BJ (cell line): ENCODE measurements around the gene CRYBA4. TPM values are rescaled to one million over a fixed set of nuclear protein-coding genes. Genes with fewer than 3 reads are reported as not detected.
A peak's percentile ranks its signal among the peaks of the same experiment; 100 is the strongest.

Experiments
- CTCF ChIA-PET: fragments of 350-600 bp; formaldehyde crosslinking; extraction: SDS; loops from one replicate; lab custom pipeline; 2021; ENCODE audit warnings: antibody characterized with exemption, inconsistent platforms; lab: Yijun Ruan, JAX
- POLR2A ChIA-PET: fragments of 300-600 bp; sonication (Branson Sonifier 250); formaldehyde crosslinking; extraction: SDS; loops from one replicate; lab custom pipeline; 2021; ENCODE audit warnings: antibody characterized with exemption; lab: Charles Lee
- DNase-seq: peaks from one replicate; pipeline ENCODE4 v3.0.0-alpha.2; 2011; ENCODE audit warnings: low read depth
- H3K27me3 ChIP-seq: 2 replicates; pipeline ENCODE4 v1.6.0; 2011; ENCODE audit warnings: low read length; ENCODE audit not compliant: control insufficient read depth, insufficient read depth
- H3K36me3 ChIP-seq: 2 replicates; pipeline ENCODE4 v1.5.1; 2011; ENCODE audit warnings: low read length; ENCODE audit not compliant: control insufficient read depth, insufficient read depth
- H3K4me3 ChIP-seq: 2 replicates; pipeline ENCODE4 v1.5.1; 2011; ENCODE audit warnings: low read depth, mild to moderate bottlenecking, control low read depth, low read length
- CTCF ChIP-seq: IDR thresholded peaks from 2 replicates; pipeline ENCODE4 v1.5.1; 2011; ENCODE audit warnings: low read depth, mild to moderate bottlenecking, control low read depth, inconsistent platforms, low read length, moderate library complexity; ENCODE audit not compliant: insufficient read depth
- polyA plus RNA-seq: library from polyadenylated mRNA; depleted of rRNA; stranded (reverse); fragments of >200 nt; gene quantifications from 2 replicates; pipeline ENCODE4 v1.2.3, GENCODE V29; 2011

CRYBA4 gene
- polyA plus RNA-seq, 1 experiment: not detected

GRCh38 chr22:26658161-26658560 is 36.4 kb downstream of the CRYBA4 start:
- TF ChIP-seq CTCF: no peak
- POLR2A ChIA-PET: no interaction called here

GRCh38 chr22:26658671-26659478 is 37.1 kb downstream of the CRYBA4 start:
- Histone ChIP-seq H3K4me3 (peak overlapping the region; percentile 28), H3K27me3 (peaks cover 15% of the 10 kb centered on the region), H3K36me3 (no peaks in the 10 kb centered on the region)
- TF ChIP-seq CTCF: no peak
- POLR2A ChIA-PET: no interaction called here
- CTCF ChIA-PET: interaction anchor here (1.1 kb wide), 1 partner anchor 156 kb away, joined by 3 read pairs; no protein-coding TSS in a partner anchor
- peak; percentile 76 for DNase-seq

More at GRCh38 chr22:26658161-26658560, 36.4 kb downstream of the CRYBA4 start:
- H3K27me3 ChIP-seq: peaks cover 15% of the 10 kb centered on the region
- CTCF ChIA-PET: no interaction called here
- no peaks in the 10 kb centered on the region for H3K36me3 ChIP-seq
- DNase-seq: no peak
- H3K4me3 ChIP-seq: peak overlapping the region; percentile 28

GRCh38 chr22:26660356-26660755 is 38.6 kb downstream of the CRYBA4 start:
- no peak for TF ChIP-seq CTCF
- no peaks in the 10 kb centered on the region for H3K36me3 ChIP-seq
- POLR2A ChIA-PET: no interaction called here
- peaks cover 12% of the 10 kb centered on the region for H3K27me3 ChIP-seq
- CTCF ChIA-PET: interaction anchor here (1.0 to 1.1 kb wide), 2 partner anchors 158 to 293 kb away, joined by 3 read pairs; no protein-coding TSS in a partner anchor
- DNase-seq: no peak
- H3K4me3 ChIP-seq: no peak overlapping the region

GRCh38 chr22:26660961-26661578 is 39.3 kb downstream of the CRYBA4 start:
- TF ChIP-seq CTCF: no peak
- Histone ChIP-seq H3K27me3 (peaks cover 12% of the 10 kb centered on the region), H3K4me3 (no peak overlapping the region), H3K36me3 (no peaks in the 10 kb centered on the region)
- CTCF ChIA-PET: no interaction called here
- POLR2A ChIA-PET: no interaction called here
- DNase-seq: no peak

GRCh38 chr22:26662160-26662559 is 40.4 kb downstream of the CRYBA4 start:
- no peak for DNase-seq
- no peak for TF ChIP-seq CTCF
- Histone ChIP-seq H3K4me3 (no peak overlapping the region), H3K27me3 (peaks cover 8% of the 10 kb centered on the region), H3K36me3 (no peaks in the 10 kb centered on the region)
- ChIA-PET POLR2A (no interaction called here), CTCF (interaction anchor here (0.6 to 1.8 kb wide), 4 partner anchors 159 to 298 kb away, joined by 3 to 5 read pairs (median 3); no protein-coding TSS in a partner anchor)
